Astrocyte (in vitro differentiated cells and primary cell): Measurements from ENCODE around the gene SNRPB2.

Experiments used
- EZH2 ChIP-seq: IDR thresholded peaks from 2 replicates; pipeline ENCODE4 v1.6.1; 2012; ENCODE audit warnings: mild to moderate bottlenecking, low read length, inconsistent platforms; ENCODE audit not compliant: insufficient read depth
- TF ChIP-seq, protein P1 (sequence below): IDR thresholded peaks from 2 replicates; pipeline ENCODE4 v1.5.1; 2011; ENCODE audit warnings: low read depth, mild to moderate bottlenecking, inconsistent platforms, low read length, moderate library complexity; ENCODE audit not compliant: insufficient read depth

- TF ChIP-seq, protein P1, sequence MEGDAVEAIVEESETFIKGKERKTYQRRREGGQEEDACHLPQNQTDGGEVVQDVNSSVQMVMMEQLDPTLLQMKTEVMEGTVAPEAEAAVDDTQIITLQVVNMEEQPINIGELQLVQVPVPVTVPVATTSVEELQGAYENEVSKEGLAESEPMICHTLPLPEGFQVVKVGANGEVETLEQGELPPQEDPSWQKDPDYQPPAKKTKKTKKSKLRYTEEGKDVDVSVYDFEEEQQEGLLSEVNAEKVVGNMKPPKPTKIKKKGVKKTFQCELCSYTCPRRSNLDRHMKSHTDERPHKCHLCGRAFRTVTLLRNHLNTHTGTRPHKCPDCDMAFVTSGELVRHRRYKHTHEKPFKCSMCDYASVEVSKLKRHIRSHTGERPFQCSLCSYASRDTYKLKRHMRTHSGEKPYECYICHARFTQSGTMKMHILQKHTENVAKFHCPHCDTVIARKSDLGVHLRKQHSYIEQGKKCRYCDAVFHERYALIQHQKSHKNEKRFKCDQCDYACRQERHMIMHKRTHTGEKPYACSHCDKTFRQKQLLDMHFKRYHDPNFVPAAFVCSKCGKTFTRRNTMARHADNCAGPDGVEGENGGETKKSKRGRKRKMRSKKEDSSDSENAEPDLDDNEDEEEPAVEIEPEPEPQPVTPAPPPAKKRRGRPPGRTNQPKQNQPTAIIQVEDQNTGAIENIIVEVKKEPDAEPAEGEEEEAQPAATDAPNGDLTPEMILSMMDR: no peak
- TF ChIP-seq EZH2: no peak
These were observed 55.4 kb downstream of the SNRPB2 start for GRCh38 chr20:16785226-16785625.
